Lung (tissue), 12 donors: ENCODE results near the gene ANKS1A. TPM values are rescaled to one million over a fixed set of nuclear protein-coding genes. Genes with fewer than 3 reads are reported as not detected.

Source experiments
- ATAC-seq: fragments of 200-7000 bp; cut with Tn5 transposase; one replicate; pipeline ENCODE4 v1.9.1; 2020; ENCODE audit warnings: moderate number of reproducible peaks; ENCODE audit not compliant: insufficient read depth, low FRiP score
- DNase-seq, 3 donors: peaks; one replicate each; pipeline ENCODE4 v3.0.0-alpha.2; 2013 to 2017
- H3K27ac ChIP-seq, 2 donors: one replicate each; pipeline ENCODE4 v1.5.1; 2013; ENCODE audit warnings: mild to moderate bottlenecking in 2 of 2, moderate library complexity in 2 of 2, control low read depth in 1 of 2, inconsistent platforms in 1 of 2, low read depth in 1 of 2, low read length in 1 of 2
- H3K27me3 ChIP-seq, 3 donors: one replicate each; pipeline ENCODE4 v1.5.1; 2013; ENCODE audit warnings: low read length in 2 of 3; ENCODE audit not compliant: control insufficient read depth in 3 of 3, insufficient read depth in 3 of 3
- H3K36me3 ChIP-seq, 4 donors: one replicate each; pipeline ENCODE4 v1.5.1; 2013; ENCODE audit warnings: low read length in 4 of 4, mild to moderate bottlenecking in 1 of 4, moderate library complexity in 1 of 4; ENCODE audit not compliant: control insufficient read depth in 4 of 4, insufficient read depth in 4 of 4
- H3K4me1 ChIP-seq, 5 donors: one replicate each; pipeline ENCODE4 v1.5.1; 2013; ENCODE audit warnings: low read length in 5 of 5, mild to moderate bottlenecking in 2 of 5, moderate library complexity in 1 of 5; ENCODE audit not compliant: control insufficient read depth in 5 of 5, insufficient read depth in 5 of 5
- H3K4me3 ChIP-seq: one replicate; pipeline ENCODE4 v1.5.1; 2013; ENCODE audit warnings: mild to moderate bottlenecking, control low read depth, moderate library complexity
- H3K9ac ChIP-seq, 2 donors: one replicate each; pipeline ENCODE4 v1.5.1; 2013; ENCODE audit warnings: low read length in 2 of 2, control low read depth in 1 of 2; ENCODE audit not compliant: insufficient read depth in 1 of 2
- H3K9me3 ChIP-seq, 4 donors: one replicate each; pipeline ENCODE4 v1.5.1; 2013; ENCODE audit warnings: low read length in 3 of 4, mild to moderate bottlenecking in 1 of 4, moderate library complexity in 1 of 4; ENCODE audit not compliant: control insufficient read depth in 4 of 4, insufficient read depth in 3 of 4
- CTCF ChIP-seq: IDR thresholded peaks from 2 replicates; pipeline ENCODE4 v1.5.1; 2012; ENCODE audit warnings: mild to moderate bottlenecking; ENCODE audit errors: control extremely low read depth, extremely low read depth
- WGBS, 2 donors: extraction: QIAGEN DNeasy Blood & Tissue Kit; methylation state at CpG; one replicate each; pipeline ENCODE4 v1.1.7; 2013; 5-methylcytosine and 5-hydroxymethylcytosine counted together
- polyA plus RNA-seq, 2 donors: library from polyadenylated mRNA; stranded (reverse); fragments of 200-250 nt; gene quantifications; one replicate each; pipeline ENCODE4 v1.2.1, GENCODE V29; 2013
- total RNA-seq, 2 donors: library from RNA; depleted of rRNA in 1 of 2; stranded (reverse); fragments of >200 nt in 1 of 2; gene quantifications; one replicate each; pipeline ENCODE4 v1.2.1, GENCODE V29; 2014 to 2021
- donor health status: control.
- donor health status: control.
- donor health status: Bipolar disorder and iron deficiency.
- donor health status: healthy.
- donor health status: DM: yes; HTN: yes; CAD: no.

ANKS1A gene
- total and polyA plus RNA-seq, 4 donors = 10.4 to 40.6 (median 24.3) TPM

- Histone ChIP-seq H3K4me3 (no peak overlapping the region), H3K27ac (no peak overlapping the region), H3K9me3 (no peaks in the 10 kb centered on the region), H3K27me3 (no peaks in the 10 kb centered on the region), H3K4me1 (peaks cover 0 to 7% (median 0%) of the 10 kb centered on the region in 5 donors), H3K36me3 (no peaks in the 10 kb centered on the region), H3K9ac (no peak overlapping the region)
- TF ChIP-seq CTCF = no peak
- DNase-seq (no peak), ATAC-seq (no peak)
- 96% methylated on average over 9 of the region's 9 CpGs for WGBS, 2 donors
Measured at GRCh38 chr6:34924831-34925625, 36.0 kb downstream of the ANKS1A start.

GRCh38 chr6:34926655-34927054 lies 37.6 kb downstream of the ANKS1A start:
- Histone ChIP-seq H3K27me3 (no peaks in the 10 kb centered on the region), H3K27ac (no peak overlapping the region), H3K36me3 (no peaks in the 10 kb centered on the region), H3K4me1 (peaks cover 0 to 7% (median 0%) of the 10 kb centered on the region in 5 donors), H3K9me3 (no peaks in the 10 kb centered on the region), H3K9ac (no peak overlapping the region), H3K4me3 (no peak overlapping the region)
- DNase-seq (no peak), ATAC-seq (no peak)
- no peak for TF ChIP-seq CTCF

GRCh38 chr6:34928220-34928619 lies 39.2 kb downstream of the ANKS1A start:
- 92 to 97% methylated on average over 3 of the region's 3 CpGs for WGBS, 2 donors
- Histone ChIP-seq H3K4me1 (peaks cover 0 to 7% (median 0%) of the 10 kb centered on the region in 5 donors), H3K9ac (no peak overlapping the region), H3K36me3 (no peaks in the 10 kb centered on the region), H3K4me3 (no peak overlapping the region), H3K9me3 (no peaks in the 10 kb centered on the region), H3K27ac (no peak overlapping the region), H3K27me3 (no peaks in the 10 kb centered on the region)
- TF ChIP-seq CTCF = no peak
- ATAC-seq (no peak), DNase-seq (no peak)
